PC-3 (cell line): ENCODE data around the gene HAGH. TPM values are rescaled to one million over a fixed set of nuclear protein-coding genes. Genes with fewer than 3 reads are reported as not detected.

ENCODE experiments used
- ATAC-seq: fragments of 200-7000 bp; cut with Tn5 transposase; 2 replicates; pipeline ENCODE4 v1.9.1; 2020; ENCODE audit warnings: mild to moderate bottlenecking, moderate library complexity
- BruUV-seq: library from RNA; stranded (reverse); fragments of 400-500 nt; replicated peaks from 2 replicates; lab custom pipeline; 2021; lab: Mats Ljungman, UMichigan
- CTCF ChIA-PET: fragments of 300-600 bp; sonication (Branson Sonifier 250); formaldehyde crosslinking; loops from one replicate; lab custom pipeline; 2022; ENCODE audit warnings: antibody characterized with exemption; lab: Charles Lee
- POLR2A ChIA-PET: fragments of 300-600 bp; sonication (Branson Sonifier 250); formaldehyde crosslinking; loops from one replicate; lab custom pipeline; 2022; ENCODE audit warnings: antibody characterized with exemption; ENCODE audit not compliant: unreplicated experiment; lab: Charles Lee
- DNase-seq: peaks from one replicate; pipeline ENCODE4 v3.0.0-alpha.2; 2015
- H2AFZ ChIP-seq: fragments of 300-600 bp; sonication (generic); 2 replicates; pipeline ENCODE4 v1.6.0; 2016; ENCODE audit warnings: antibody characterized with exemption, low read length
- H3F3A ChIP-seq: fragments of 300-600 bp; sonication (generic); one replicate; pipeline ENCODE4 v1.6.0; 2017; ENCODE audit warnings: antibody characterized with exemption, low read length, control low read depth, mild to moderate bottlenecking; ENCODE audit not compliant: unreplicated experiment
- H3K27ac ChIP-seq: fragments of 300-600 bp; sonication (generic); 2 replicates; pipeline ENCODE4 v1.5.1; 2016; ENCODE audit warnings: mild to moderate bottlenecking, low read length
- H3K27me3 ChIP-seq: fragments of 300-600 bp; sonication (generic); 2 replicates; pipeline ENCODE4 v1.6.1; 2016; ENCODE audit warnings: low read length, mixed read lengths
- H3K36me3 ChIP-seq: fragments of 300-600 bp; sonication (generic); 2 replicates; pipeline ENCODE4 v1.6.1; 2016; ENCODE audit warnings: low read depth, mixed run types, low read length, mixed read lengths
- H3K4me1 ChIP-seq: fragments of 300-600 bp; sonication (generic); 2 replicates; pipeline ENCODE4 v1.5.1; 2016; ENCODE audit warnings: low read length; ENCODE audit not compliant: insufficient read depth
- H3K4me2 ChIP-seq: fragments of 300-600 bp; sonication (generic); 2 replicates; pipeline ENCODE4 v1.6.0; 2016; ENCODE audit warnings: low read length
- H3K4me3 ChIP-seq: fragments of 300-600 bp; sonication (generic); 2 replicates; pipeline ENCODE4 v1.5.1; 2016; ENCODE audit warnings: mild to moderate bottlenecking, low read length, mixed read lengths
- H3K79me2 ChIP-seq: fragments of 300-600 bp; sonication (generic); 2 replicates; pipeline ENCODE4 v1.6.1; 2017; ENCODE audit warnings: low read length, mixed read lengths
- H3K9ac ChIP-seq: fragments of 300-600 bp; sonication (generic); 2 replicates; pipeline ENCODE4 v1.6.0; 2016; ENCODE audit warnings: mild to moderate bottlenecking, low read length
- H3K9me2 ChIP-seq: fragments of 300-600 bp; sonication (generic); replicated peaks from 2 replicates; pipeline ENCODE4 v1.6.1; 2016; ENCODE audit warnings: mixed run types, low read length, mixed read lengths
- H3K9me3 ChIP-seq: fragments of 300-600 bp; sonication (generic); 2 replicates; pipeline ENCODE4 v1.6.1; 2016; ENCODE audit warnings: low read length, mixed read lengths
- H4K20me1 ChIP-seq: fragments of 300-600 bp; sonication (generic); 2 replicates; pipeline ENCODE4 v1.6.1; 2016; ENCODE audit warnings: low read length, mixed read lengths
- EZH2 ChIP-seq: fragments of 300-600 bp; sonication (generic); IDR thresholded peaks from one replicate; pipeline ENCODE4 v1.6.1; 2017; ENCODE audit warnings: antibody characterized with exemption, mild to moderate bottlenecking, low read length; ENCODE audit not compliant: unreplicated experiment
- EZH2phosphoT487 ChIP-seq: fragments of 300-600 bp; sonication (generic); IDR thresholded peaks from 2 replicates; pipeline ENCODE4 v1.6.1; 2018; ENCODE audit warnings: mild to moderate bottlenecking, antibody characterized with exemption, low read length, borderline replicate concordance
- intact Hi-C: fragments of 100-400 bp; cut with micrococcal nuclease; formaldehyde crosslinking; loops from 2 replicates; pipeline ENCODE4 v1.9.0; 2023
- total RNA-seq: library from RNA; depleted of rRNA; stranded (reverse); fragments of >200 nt; gene quantifications from 2 replicates; pipeline ENCODE4 v1.2.3, GENCODE V29; 2014
- TF ChIP-seq, protein P1 (sequence below): fragments of 300-600 bp; sonication (generic); conservative IDR thresholded peaks from 2 replicates; pipeline ENCODE4 v1.5.1; 2017; ENCODE audit warnings: antibody characterized with exemption, low read depth, mild to moderate bottlenecking, low read length

The HAGH gene
- total RNA-seq, 1 experiment from 2014 or later: 99.5 TPM

DNA sequence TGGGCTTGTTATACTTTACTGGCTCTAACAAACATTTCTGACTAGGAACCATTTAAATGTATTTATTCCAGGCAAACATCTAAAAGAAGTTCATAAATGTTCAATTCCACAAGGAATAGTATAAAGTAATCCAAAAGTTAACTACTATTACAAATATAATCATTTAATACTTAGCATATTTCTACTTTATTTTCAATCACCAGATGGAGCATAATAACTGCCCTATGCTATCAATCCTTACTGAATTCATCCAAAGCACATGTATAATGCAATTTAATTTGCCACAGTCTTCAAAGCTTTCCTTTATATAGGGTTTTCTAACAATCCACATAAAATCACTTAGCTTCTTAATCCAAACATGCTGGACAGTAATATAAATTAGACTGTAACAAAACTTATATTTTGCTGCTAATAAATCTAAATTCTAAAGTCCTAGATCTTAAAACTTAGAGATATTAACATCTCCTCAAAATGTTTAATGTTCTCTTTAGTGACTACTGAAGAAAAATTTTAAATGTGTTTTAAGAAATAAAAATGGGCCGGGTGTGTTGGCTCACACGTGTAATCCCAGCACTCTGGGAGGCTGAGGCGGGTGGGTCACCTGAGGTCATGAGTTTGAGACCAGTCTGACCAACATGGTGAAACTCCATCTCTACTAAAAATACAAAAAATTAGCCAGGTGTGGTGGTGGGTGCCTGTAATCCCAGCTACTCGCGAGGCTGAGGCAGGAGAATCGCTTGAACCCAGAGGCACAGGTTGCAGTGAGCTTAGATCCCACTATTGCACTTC, 39.5 kb upstream of the HAGH start:
- Histone ChIP-seq H3K27me3 (no peaks in the 10 kb centered on the region), H4K20me1 (no peaks in the 10 kb centered on the region), H3K4me1 (peaks cover 12% of the 10 kb centered on the region), H3K27ac (no peak overlapping the region), H3K4me3 (no peak overlapping the region), H2AFZ (no peak overlapping the region), H3K79me2 (no peaks in the 10 kb centered on the region), H3F3A (peaks cover 3% of the 10 kb centered on the region), H3K9me2 (no peaks in the 10 kb centered on the region), H3K4me2 (no peak overlapping the region), H3K36me3 (no peaks in the 10 kb centered on the region), H3K9ac (no peak overlapping the region), H3K9me3 (no peaks in the 10 kb centered on the region)
- TF ChIP-seq, protein P1, sequence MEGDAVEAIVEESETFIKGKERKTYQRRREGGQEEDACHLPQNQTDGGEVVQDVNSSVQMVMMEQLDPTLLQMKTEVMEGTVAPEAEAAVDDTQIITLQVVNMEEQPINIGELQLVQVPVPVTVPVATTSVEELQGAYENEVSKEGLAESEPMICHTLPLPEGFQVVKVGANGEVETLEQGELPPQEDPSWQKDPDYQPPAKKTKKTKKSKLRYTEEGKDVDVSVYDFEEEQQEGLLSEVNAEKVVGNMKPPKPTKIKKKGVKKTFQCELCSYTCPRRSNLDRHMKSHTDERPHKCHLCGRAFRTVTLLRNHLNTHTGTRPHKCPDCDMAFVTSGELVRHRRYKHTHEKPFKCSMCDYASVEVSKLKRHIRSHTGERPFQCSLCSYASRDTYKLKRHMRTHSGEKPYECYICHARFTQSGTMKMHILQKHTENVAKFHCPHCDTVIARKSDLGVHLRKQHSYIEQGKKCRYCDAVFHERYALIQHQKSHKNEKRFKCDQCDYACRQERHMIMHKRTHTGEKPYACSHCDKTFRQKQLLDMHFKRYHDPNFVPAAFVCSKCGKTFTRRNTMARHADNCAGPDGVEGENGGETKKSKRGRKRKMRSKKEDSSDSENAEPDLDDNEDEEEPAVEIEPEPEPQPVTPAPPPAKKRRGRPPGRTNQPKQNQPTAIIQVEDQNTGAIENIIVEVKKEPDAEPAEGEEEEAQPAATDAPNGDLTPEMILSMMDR: peak; percentile 30; the same call in 1 of the 2 replicates
- no peak for TF ChIP-seq EZH2phosphoT487
- intact Hi-C loops: no loop called here
- DNase-seq (no peak), ATAC-seq (no peak)
- CTCF ChIA-PET: no interaction called here
- BruUV-seq: no TSS peak
- POLR2A ChIA-PET: no interaction called here

DNA sequence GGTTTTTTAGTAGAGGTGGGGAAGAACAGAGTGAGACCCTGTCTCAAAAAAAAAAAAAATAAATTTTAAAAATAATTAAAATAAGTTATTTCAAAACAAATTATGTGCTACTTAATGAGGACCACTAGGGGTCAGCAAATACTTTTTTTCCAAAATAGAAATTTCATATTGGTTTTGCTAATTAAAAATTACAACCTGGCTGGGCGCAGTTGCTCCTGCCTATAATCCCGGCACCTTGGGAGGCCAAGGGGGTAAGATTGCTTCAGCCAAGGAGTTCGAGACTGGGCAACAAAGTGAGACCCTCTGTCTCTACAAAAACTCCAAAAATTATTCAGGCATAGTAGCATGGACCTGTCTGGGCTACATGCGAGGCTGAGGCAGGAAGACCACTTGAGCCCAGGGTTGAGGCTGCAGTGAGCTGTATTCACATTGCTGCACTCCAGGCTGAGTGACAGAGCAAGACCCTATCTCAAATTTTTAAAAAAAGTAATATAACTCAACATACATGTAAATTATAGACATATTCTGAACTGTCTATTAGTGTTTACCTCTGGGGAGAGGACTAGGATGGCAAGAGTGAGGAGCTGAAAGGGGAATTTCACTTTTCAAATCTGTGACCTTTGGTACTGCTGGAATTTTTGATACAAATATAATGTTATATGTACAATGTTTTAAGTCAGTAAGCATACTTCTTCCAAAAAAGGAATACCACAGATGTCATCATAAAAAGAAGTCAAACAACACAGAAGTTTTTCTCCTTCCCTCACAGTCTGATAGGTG, 37.2 kb upstream of the HAGH start:
- POLR2A ChIA-PET: no interaction called here
- Histone ChIP-seq H3K27me3 (no peaks in the 10 kb centered on the region), H4K20me1 (no peaks in the 10 kb centered on the region), H3F3A (no peaks in the 10 kb centered on the region), H3K4me1 (no peaks in the 10 kb centered on the region), H3K36me3 (no peaks in the 10 kb centered on the region), H3K9me3 (no peaks in the 10 kb centered on the region), H3K9me2 (no peaks in the 10 kb centered on the region), H3K4me3 (no peak overlapping the region), H2AFZ (no peak overlapping the region), H3K79me2 (no peaks in the 10 kb centered on the region), H3K4me2 (no peak overlapping the region), H3K9ac (no peak overlapping the region), H3K27ac (no peak overlapping the region)
- CTCF ChIA-PET: no interaction called here
- intact Hi-C loops: loop anchor here (1.0 to 2.0 kb wide), 2 partner anchors 65 to 68 kb away; no protein-coding TSS in a partner anchor
- TF ChIP-seq, protein P1: peak; percentile 42; the same call in 1 of the 2 replicates
- TF ChIP-seq EZH2: no peak
- TF ChIP-seq EZH2phosphoT487: no peak
- ATAC-seq: no peak
- BruUV-seq: no TSS peak
- peak; percentile 43 for DNase-seq
